ENCODE measurements around the gene FGF5.

FGF5 gene

GRCh38 chr4:80229128-80229527 lies 37.3 kb upstream of the FGF5 start:
- TF ChIP-seq YY1 (IDR thresholded peaks at IDR 0.05; ENCODE audit: insufficient read depth, insufficient read length) (no peak), ZNF274 (IDR thresholded peaks at IDR 0.05; ENCODE audit: low read depth, low read length) (no peak), SUZ12 (IDR thresholded peaks at IDR 0.05; ENCODE audit: extremely low read depth, insufficient read depth, insufficient read length) (no peak)
- Histone ChIP-seq H3K4me1 (ENCODE audit: insufficient read depth, insufficient read length) (no peaks in the 10 kb centered on the region), H3K36me3 (ENCODE audit: insufficient read depth, insufficient read length, low read length) (no peaks in the 10 kb centered on the region), H3K9ac (ENCODE audit: insufficient read length, low read depth) (no peak overlapping the region), H3K9me3 (ENCODE audit: insufficient read depth, low read length) (no peaks in the 10 kb centered on the region), H3K27me3 (ENCODE audit: insufficient read depth, insufficient read length) (no peaks in the 10 kb centered on the region), H3K4me3 (ENCODE audit: insufficient read length, low read depth) (no peak overlapping the region)
- no peak for DNase-seq (ENCODE audit: low read depth, low spot score)

- Histone ChIP-seq H3K4me3 (ENCODE audit: insufficient read length, low read depth) (no peak overlapping the region), H3K27me3 (ENCODE audit: insufficient read depth, insufficient read length) (no peaks in the 10 kb centered on the region), H3K36me3 (ENCODE audit: insufficient read depth, insufficient read length, low read length) (no peaks in the 10 kb centered on the region), H3K9me3 (ENCODE audit: insufficient read depth, low read length) (no peaks in the 10 kb centered on the region), H3K9ac (ENCODE audit: insufficient read length, low read depth) (no peak overlapping the region), H3K4me1 (ENCODE audit: insufficient read depth, insufficient read length) (no peaks in the 10 kb centered on the region)
- TF ChIP-seq ZNF274 (IDR thresholded peaks at IDR 0.05; ENCODE audit: low read depth, low read length) (no peak), YY1 (IDR thresholded peaks at IDR 0.05; ENCODE audit: insufficient read depth, insufficient read length) (no peak), SUZ12 (IDR thresholded peaks at IDR 0.05; ENCODE audit: extremely low read depth, insufficient read depth, insufficient read length) (no peak)
- no peak for DNase-seq (ENCODE audit: low read depth, low spot score)
Measured at GRCh38 chr4:80229590-80229989, 36.9 kb upstream of the FGF5 start.

- no peak for TF ChIP-seq ZNF274 (IDR thresholded peaks at IDR 0.05; ENCODE audit: low read depth, low read length)
- no peak for TF ChIP-seq YY1 (IDR thresholded peaks at IDR 0.05; ENCODE audit: insufficient read depth, insufficient read length)
- TF ChIP-seq SUZ12 (IDR thresholded peaks at IDR 0.05; ENCODE audit: extremely low read depth, insufficient read depth, insufficient read length): no peak
- H3K4me3 ChIP-seq (ENCODE audit: insufficient read length, low read depth): no peak overlapping the region
- no peak for DNase-seq (ENCODE audit: low read depth, low spot score)
Measured at GRCh38 chr4:80231180-80231579, 35.3 kb upstream of the FGF5 start.

DNA sequence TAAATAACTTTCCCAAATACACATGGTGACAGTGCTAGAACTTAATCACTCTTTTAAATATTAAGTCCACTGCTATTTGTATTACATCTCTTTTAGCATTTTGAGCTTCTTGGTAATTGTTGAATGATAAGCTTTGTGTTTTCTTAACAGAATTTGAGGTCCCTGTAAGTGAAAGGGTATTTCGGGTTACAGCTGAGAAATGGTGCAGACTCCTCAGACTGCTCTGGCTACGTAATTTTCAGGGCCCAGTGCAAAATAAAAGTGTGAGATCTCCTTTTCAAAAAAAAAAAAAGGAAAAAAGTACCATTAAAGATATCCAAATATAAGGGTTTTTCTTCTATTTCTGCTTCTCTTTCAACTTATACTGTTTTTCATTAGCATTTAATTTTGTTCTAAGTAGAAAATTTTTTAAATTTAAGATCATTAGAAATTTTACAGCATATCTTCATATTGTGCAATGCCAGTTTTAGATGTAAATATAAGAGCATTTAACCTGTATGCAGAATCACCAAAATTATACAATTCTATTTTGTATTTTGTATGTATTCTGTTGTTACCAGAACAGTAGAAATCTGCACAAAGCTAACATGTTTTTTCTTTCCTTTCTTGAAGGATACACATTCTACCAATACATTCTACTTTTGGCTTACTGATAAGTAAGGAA lies 33.6 kb upstream of the FGF5 start:
- no peak for DNase-seq (ENCODE audit: low read depth, low spot score)
- no peak for TF ChIP-seq YY1 (IDR thresholded peaks at IDR 0.05; ENCODE audit: insufficient read depth, insufficient read length)
- TF ChIP-seq ZNF274 (IDR thresholded peaks at IDR 0.05; ENCODE audit: low read depth, low read length): no peak
- TF ChIP-seq SUZ12 (IDR thresholded peaks at IDR 0.05; ENCODE audit: extremely low read depth, insufficient read depth, insufficient read length): no peak
- H3K9me3 ChIP-seq (ENCODE audit: insufficient read depth, low read length): no peaks in the 10 kb centered on the region
- H3K27me3 ChIP-seq (ENCODE audit: insufficient read depth, insufficient read length): no peaks in the 10 kb centered on the region
- no peak overlapping the region for H3K4me3 ChIP-seq (ENCODE audit: insufficient read length, low read depth)
- no peak overlapping the region for H3K9ac ChIP-seq (ENCODE audit: insufficient read length, low read depth)
- no peaks in the 10 kb centered on the region for H3K36me3 ChIP-seq (ENCODE audit: insufficient read depth, insufficient read length, low read length)
- H3K4me1 ChIP-seq (ENCODE audit: insufficient read depth, insufficient read length): no peaks in the 10 kb centered on the region

More at GRCh38 chr4:80231180-80231579, 35.3 kb upstream of the FGF5 start:
- Histone ChIP-seq H3K4me1 (ENCODE audit: insufficient read depth, insufficient read length) (no peaks in the 10 kb centered on the region), H3K9me3 (ENCODE audit: insufficient read depth, low read length) (no peaks in the 10 kb centered on the region), H3K36me3 (ENCODE audit: insufficient read depth, insufficient read length, low read length) (no peaks in the 10 kb centered on the region), H3K27me3 (ENCODE audit: insufficient read depth, insufficient read length) (no peaks in the 10 kb centered on the region), H3K9ac (ENCODE audit: insufficient read length, low read depth) (no peak overlapping the region)

DNA sequence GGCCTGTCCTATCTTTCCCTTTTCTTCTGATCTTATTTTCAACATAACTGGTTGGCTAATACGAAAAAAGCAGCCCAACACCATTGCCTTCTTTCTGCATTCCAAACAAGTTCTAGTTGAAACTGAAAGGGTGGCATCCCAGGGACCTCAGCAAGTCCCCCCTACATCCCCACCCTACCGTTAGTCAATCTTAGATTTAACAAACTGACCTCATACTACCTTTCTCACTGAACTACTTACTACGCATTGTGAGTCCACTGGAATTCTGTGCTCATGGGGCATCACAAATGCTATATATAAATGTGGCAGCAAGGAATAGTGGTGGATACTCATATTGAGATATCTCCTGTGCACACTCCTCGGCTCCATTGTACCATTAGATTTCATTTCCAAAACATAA lies 33.1 kb upstream of the FGF5 start:
- no peak for DNase-seq (ENCODE audit: low read depth, low spot score)
- Histone ChIP-seq H3K27me3 (ENCODE audit: insufficient read depth, insufficient read length) (no peaks in the 10 kb centered on the region), H3K36me3 (ENCODE audit: insufficient read depth, insufficient read length, low read length) (no peaks in the 10 kb centered on the region), H3K4me1 (ENCODE audit: insufficient read depth, insufficient read length) (no peaks in the 10 kb centered on the region), H3K4me3 (ENCODE audit: insufficient read length, low read depth) (no peak overlapping the region), H3K9me3 (ENCODE audit: insufficient read depth, low read length) (no peaks in the 10 kb centered on the region), H3K9ac (ENCODE audit: insufficient read length, low read depth) (no peak overlapping the region)
- TF ChIP-seq YY1 (IDR thresholded peaks at IDR 0.05; ENCODE audit: insufficient read depth, insufficient read length) (no peak), SUZ12 (IDR thresholded peaks at IDR 0.05; ENCODE audit: extremely low read depth, insufficient read depth, insufficient read length) (no peak), ZNF274 (IDR thresholded peaks at IDR 0.05; ENCODE audit: low read depth, low read length) (no peak)

DNA sequence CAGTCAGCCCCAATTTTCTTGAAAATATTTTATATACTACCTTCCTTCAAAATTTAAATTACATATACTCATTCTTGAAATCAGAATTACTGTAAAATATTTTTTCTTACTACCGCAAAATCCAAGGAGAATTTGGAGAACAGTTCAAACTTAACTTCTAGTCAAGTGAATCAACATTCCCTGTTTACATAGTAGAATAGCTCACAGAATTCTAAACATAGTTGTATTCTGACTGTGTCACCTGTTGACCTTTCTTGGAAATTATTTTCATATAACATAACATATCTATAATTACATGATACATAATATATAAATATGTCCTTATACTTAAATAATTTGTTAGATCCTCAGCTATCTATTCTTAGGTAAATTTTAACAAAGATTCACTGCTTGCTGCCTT lies 31.0 kb upstream of the FGF5 start:
- Histone ChIP-seq H3K36me3 (ENCODE audit: insufficient read depth, insufficient read length, low read length) (no peaks in the 10 kb centered on the region), H3K4me3 (ENCODE audit: insufficient read length, low read depth) (no peak overlapping the region), H3K9me3 (ENCODE audit: insufficient read depth, low read length) (no peaks in the 10 kb centered on the region), H3K27me3 (ENCODE audit: insufficient read depth, insufficient read length) (no peaks in the 10 kb centered on the region), H3K9ac (ENCODE audit: insufficient read length, low read depth) (no peak overlapping the region), H3K4me1 (ENCODE audit: insufficient read depth, insufficient read length) (no peaks in the 10 kb centered on the region)
- DNase-seq (ENCODE audit: low read depth, low spot score): no peak
- TF ChIP-seq SUZ12 (IDR thresholded peaks at IDR 0.05; ENCODE audit: extremely low read depth, insufficient read depth, insufficient read length): no peak
- TF ChIP-seq YY1 (IDR thresholded peaks at IDR 0.05; ENCODE audit: insufficient read depth, insufficient read length): no peak
- no peak for TF ChIP-seq ZNF274 (IDR thresholded peaks at IDR 0.05; ENCODE audit: low read depth, low read length)

GRCh38 chr4:80237992-80238391 lies 28.5 kb upstream of the FGF5 start:
- H3K4me3 ChIP-seq (ENCODE audit: insufficient read length, low read depth): no peak overlapping the region
- no peak for DNase-seq (ENCODE audit: low read depth, low spot score)
- H3K27me3 ChIP-seq (ENCODE audit: insufficient read depth, insufficient read length): no peaks in the 10 kb centered on the region
- H3K36me3 ChIP-seq (ENCODE audit: insufficient read depth, insufficient read length, low read length): no peaks in the 10 kb centered on the region
- H3K9ac ChIP-seq (ENCODE audit: insufficient read length, low read depth): no peak overlapping the region
- no peaks in the 10 kb centered on the region for H3K4me1 ChIP-seq (ENCODE audit: insufficient read depth, insufficient read length)
- H3K9me3 ChIP-seq (ENCODE audit: insufficient read depth, low read length): no peaks in the 10 kb centered on the region
- TF ChIP-seq ZNF274 (IDR thresholded peaks at IDR 0.05; ENCODE audit: low read depth, low read length): no peak
- no peak for TF ChIP-seq YY1 (IDR thresholded peaks at IDR 0.05; ENCODE audit: insufficient read depth, insufficient read length)
- TF ChIP-seq SUZ12 (IDR thresholded peaks at IDR 0.05; ENCODE audit: extremely low read depth, insufficient read depth, insufficient read length): no peak

All from NT2/D1 (cell line).